Ishikawa (cell line): ENCODE data around the gene KCNN4.

Experiments
- CEBPB ChIP-seq: IDR thresholded peaks from 2 replicates; pipeline ENCODE4 v1.6.1; 2012
- CREB1 ChIP-seq: IDR thresholded peaks from 2 replicates; pipeline ENCODE4 v1.6.1; 2012; ENCODE audit warnings: low read depth
- EGR1 ChIP-seq: IDR thresholded peaks from 2 replicates; pipeline ENCODE4 v1.6.1; 2012
- EP300 ChIP-seq: IDR thresholded peaks from 2 replicates; pipeline ENCODE4 v1.6.1; 2012; ENCODE audit warnings: borderline replicate concordance
- FOXM1 ChIP-seq: IDR thresholded peaks from 2 replicates; pipeline ENCODE4 v1.6.1; 2012; ENCODE audit warnings: low read depth, borderline replicate concordance
- MAX ChIP-seq: IDR thresholded peaks from 2 replicates; pipeline ENCODE4 v1.6.1; 2012
- NFIC ChIP-seq: IDR thresholded peaks from 2 replicates; pipeline ENCODE4 v1.6.1; 2012
- RAD21 ChIP-seq: IDR thresholded peaks from 2 replicates; pipeline ENCODE4 v1.6.1; 2012; ENCODE audit warnings: low read depth
- TAF1 ChIP-seq: IDR thresholded peaks from 2 replicates; pipeline ENCODE4 v1.6.1; 2012; ENCODE audit warnings: low read depth, mild to moderate bottlenecking
- TCF12 ChIP-seq: IDR thresholded peaks from 2 replicates; pipeline ENCODE4 v1.6.1; 2012; ENCODE audit warnings: low read depth
- TEAD4 ChIP-seq: IDR thresholded peaks from 2 replicates; pipeline ENCODE4 v1.6.1; 2012
- YY1 ChIP-seq: IDR thresholded peaks from 2 replicates; pipeline ENCODE4 v1.6.1; 2012; ENCODE audit warnings: low read depth
- ZBTB7A ChIP-seq: IDR thresholded peaks from 2 replicates; pipeline ENCODE4 v1.6.1; 2012; ENCODE audit warnings: low read depth
- TF ChIP-seq, protein P1 (sequence below): IDR thresholded peaks from 2 replicates; pipeline ENCODE4 v1.6.1; 2012
- TF ChIP-seq, protein P2 (sequence below): IDR thresholded peaks from 2 replicates; pipeline ENCODE4 v1.6.1; 2012; ENCODE audit warnings: low read depth, mild to moderate bottlenecking

The KCNN4 gene

GRCh38 chr19:43782689-43783231 is 2.0 kb upstream of the KCNN4 start:
- TF ChIP-seq TEAD4 (no peak), TCF12 (no peak), ZBTB7A (no peak), YY1 (no peak), NFIC (no peak), CREB1 (no peak), FOXM1 (no peak), TAF1 (no peak), EP300 (no peak), RAD21 (no peak), CEBPB (no peak), EGR1 (no peak), MAX (no peak)
- TF ChIP-seq, protein P1, sequence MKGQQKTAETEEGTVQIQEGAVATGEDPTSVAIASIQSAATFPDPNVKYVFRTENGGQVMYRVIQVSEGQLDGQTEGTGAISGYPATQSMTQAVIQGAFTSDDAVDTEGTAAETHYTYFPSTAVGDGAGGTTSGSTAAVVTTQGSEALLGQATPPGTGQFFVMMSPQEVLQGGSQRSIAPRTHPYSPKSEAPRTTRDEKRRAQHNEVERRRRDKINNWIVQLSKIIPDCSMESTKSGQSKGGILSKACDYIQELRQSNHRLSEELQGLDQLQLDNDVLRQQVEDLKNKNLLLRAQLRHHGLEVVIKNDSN, result no peak
- TF ChIP-seq, protein P2, sequence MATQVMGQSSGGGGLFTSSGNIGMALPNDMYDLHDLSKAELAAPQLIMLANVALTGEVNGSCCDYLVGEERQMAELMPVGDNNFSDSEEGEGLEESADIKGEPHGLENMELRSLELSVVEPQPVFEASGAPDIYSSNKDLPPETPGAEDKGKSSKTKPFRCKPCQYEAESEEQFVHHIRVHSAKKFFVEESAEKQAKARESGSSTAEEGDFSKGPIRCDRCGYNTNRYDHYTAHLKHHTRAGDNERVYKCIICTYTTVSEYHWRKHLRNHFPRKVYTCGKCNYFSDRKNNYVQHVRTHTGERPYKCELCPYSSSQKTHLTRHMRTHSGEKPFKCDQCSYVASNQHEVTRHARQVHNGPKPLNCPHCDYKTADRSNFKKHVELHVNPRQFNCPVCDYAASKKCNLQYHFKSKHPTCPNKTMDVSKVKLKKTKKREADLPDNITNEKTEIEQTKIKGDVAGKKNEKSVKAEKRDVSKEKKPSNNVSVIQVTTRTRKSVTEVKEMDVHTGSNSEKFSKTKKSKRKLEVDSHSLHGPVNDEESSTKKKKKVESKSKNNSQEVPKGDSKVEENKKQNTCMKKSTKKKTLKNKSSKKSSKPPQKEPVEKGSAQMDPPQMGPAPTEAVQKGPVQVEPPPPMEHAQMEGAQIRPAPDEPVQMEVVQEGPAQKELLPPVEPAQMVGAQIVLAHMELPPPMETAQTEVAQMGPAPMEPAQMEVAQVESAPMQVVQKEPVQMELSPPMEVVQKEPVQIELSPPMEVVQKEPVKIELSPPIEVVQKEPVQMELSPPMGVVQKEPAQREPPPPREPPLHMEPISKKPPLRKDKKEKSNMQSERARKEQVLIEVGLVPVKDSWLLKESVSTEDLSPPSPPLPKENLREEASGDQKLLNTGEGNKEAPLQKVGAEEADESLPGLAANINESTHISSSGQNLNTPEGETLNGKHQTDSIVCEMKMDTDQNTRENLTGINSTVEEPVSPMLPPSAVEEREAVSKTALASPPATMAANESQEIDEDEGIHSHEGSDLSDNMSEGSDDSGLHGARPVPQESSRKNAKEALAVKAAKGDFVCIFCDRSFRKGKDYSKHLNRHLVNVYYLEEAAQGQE, result no peak

DNA sequence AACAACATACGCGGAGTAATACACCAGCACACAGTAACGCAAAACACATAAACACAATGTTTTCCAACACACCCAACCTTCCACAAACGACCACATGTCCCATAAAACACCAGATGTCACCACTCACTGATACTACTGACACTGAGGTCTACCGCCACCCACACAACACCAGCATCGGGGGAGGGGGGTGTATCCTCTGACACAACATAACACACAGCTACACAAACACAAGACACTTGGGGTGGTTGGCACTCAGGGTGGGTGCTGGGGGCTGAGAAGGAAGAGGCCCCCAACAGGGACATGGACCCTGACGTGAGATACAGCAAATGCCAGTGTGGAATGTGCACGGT is 1.5 kb upstream of the KCNN4 start:
- TF ChIP-seq MAX (no peak), NFIC (no peak), EGR1 (no peak), CEBPB (no peak), FOXM1 (no peak), YY1 (no peak), RAD21 (no peak), TEAD4 (no peak), TAF1 (no peak), ZBTB7A (no peak), CREB1 (no peak), EP300 (no peak)
- TF ChIP-seq, protein P2, result no peak
- TF ChIP-seq, protein P1, result no peak

DNA sequence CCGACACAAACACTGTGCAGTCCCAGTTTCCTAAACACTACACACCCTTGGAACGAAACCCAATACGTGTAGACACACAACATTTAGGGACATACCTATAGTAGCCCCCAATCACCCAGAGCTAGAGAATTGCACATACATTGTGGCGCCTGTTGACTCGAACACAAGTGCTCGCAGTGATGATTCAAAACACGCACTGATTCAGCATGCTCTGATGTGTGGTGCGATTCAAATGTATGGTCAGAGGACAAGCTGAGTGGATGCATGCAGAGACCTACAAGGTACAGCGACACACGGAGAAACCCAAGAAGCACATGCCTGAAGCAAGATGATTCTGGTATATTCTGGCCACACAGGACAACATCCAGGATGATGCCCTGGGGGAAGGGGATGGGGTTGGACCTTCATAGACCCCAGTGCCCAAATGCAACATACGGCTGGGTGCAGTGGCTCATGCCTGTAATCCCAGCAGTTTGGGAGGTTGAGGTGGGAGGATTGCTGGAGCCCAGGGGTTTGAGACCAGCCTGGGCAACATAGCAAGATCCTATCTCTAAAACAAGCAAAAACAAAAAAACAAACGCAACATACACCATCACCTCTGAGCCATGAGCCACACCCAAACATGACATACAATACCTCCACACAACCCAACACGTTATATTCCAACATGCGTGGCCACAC is 997 bp upstream of the KCNN4 start:
- TF ChIP-seq MAX, result no peak
- TF ChIP-seq CEBPB, result no peak
- no peak for TF ChIP-seq YY1
- TF ChIP-seq CREB1, result no peak

- TF ChIP-seq CEBPB (no peak), NFIC (no peak), YY1 (no peak), CREB1 (no peak), EGR1 (no peak), MAX (no peak)
- TF ChIP-seq, protein P1, result no peak
Measured at GRCh38 chr19:43779820-43780219, 953 bp downstream of the KCNN4 start.

DNA sequence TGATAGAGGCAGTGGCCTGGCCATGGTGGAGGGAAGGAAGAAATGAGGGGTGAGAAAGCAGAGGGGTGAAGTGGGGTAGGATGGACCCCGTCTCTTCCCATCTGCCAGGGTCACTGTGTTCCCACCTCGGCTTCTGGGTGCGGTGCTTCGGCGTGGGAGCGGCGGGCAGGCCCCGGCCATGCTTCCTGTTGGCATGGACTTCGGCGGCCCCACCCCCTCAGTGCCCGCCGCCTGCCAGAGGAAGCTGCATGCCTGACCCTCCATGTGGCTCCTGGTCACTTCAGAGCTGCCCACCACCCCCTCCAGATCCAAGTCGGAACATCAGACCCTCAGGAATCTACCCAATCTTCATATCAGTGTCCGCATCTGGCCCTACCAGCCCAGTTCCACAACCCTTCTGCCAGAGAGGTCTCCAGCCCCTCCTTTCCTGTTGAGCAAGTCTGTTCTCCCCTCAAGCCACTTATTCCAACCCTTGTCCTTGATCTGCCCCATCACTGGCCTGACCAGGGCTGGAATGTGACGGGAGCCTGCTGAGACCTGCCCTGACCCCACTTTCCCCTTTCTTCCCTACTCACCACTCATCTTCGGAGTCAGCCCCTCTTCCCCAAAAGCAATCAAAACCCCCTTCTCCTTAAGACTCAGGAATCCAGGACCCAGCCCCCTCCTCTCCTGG is 1.5 kb downstream of the KCNN4 start:
- TF ChIP-seq MAX (no peak), YY1 (no peak), TAF1 (no peak), NFIC (no peak), TEAD4 (no peak), TCF12 (no peak), EP300 (no peak), CREB1 (no peak), CEBPB (no peak)
- TF ChIP-seq, protein P1, result no peak
- TF ChIP-seq, protein P2, result no peak
